HEK293 (cell line): ENCODE data around the gene CHID1.

Source experiments
- CTCF ChIP-seq: fragments of 450-650 bp; formaldehyde crosslinking; IDR thresholded peaks from 2 replicates; pipeline ENCODE4 v1.5.1; 2016; ENCODE audit warnings: missing biosample characterization, missing genetic modification characterization
- MEIS1 ChIP-seq: sonication (generic); formaldehyde crosslinking; IDR thresholded peaks from 2 replicates; pipeline ENCODE4 v1.8.1; 2022; ENCODE audit warnings: missing genetic modification reagents, mild to moderate bottlenecking, borderline replicate concordance
- ZBTB21 ChIP-seq: fragments of 450-650 bp; formaldehyde crosslinking; IDR thresholded peaks from 2 replicates; pipeline ENCODE4 v1.5.1; 2017; ENCODE audit warnings: missing biosample characterization, missing genetic modification characterization
- ZFP37 ChIP-seq: fragments of 450-650 bp; formaldehyde crosslinking; IDR thresholded peaks from 2 replicates; pipeline ENCODE4 v1.5.1; 2016; ENCODE audit warnings: missing biosample characterization, missing genetic modification characterization
- ZNF121 ChIP-seq: fragments of 450-650 bp; formaldehyde crosslinking; IDR thresholded peaks from 2 replicates; pipeline ENCODE4 v1.5.1; 2016; ENCODE audit warnings: missing biosample characterization, missing genetic modification characterization
- ZNF133 ChIP-seq: fragments of 450-650 bp; formaldehyde crosslinking; IDR thresholded peaks from 2 replicates; pipeline ENCODE4 v1.5.1; 2016; ENCODE audit warnings: missing biosample characterization, missing genetic modification characterization
- ZNF423 ChIP-seq: fragments of 450-650 bp; formaldehyde crosslinking; IDR thresholded peaks from 2 replicates; pipeline ENCODE4 v1.5.1; 2016; ENCODE audit warnings: missing biosample characterization, missing genetic modification characterization
- ZNF707 ChIP-seq: fragments of 450-650 bp; formaldehyde crosslinking; IDR thresholded peaks from 2 replicates; pipeline ENCODE4 v1.5.1; 2016; ENCODE audit warnings: missing biosample characterization, missing genetic modification characterization
- TF ChIP-seq, protein P1 (sequence below): fragments of 450-650 bp; formaldehyde crosslinking; IDR thresholded peaks from 2 replicates; pipeline ENCODE4 v1.5.1; 2016; ENCODE audit warnings: missing biosample characterization, missing genetic modification characterization

GRCh38 chr11:858053-858761, 52.4 kb downstream of the CHID1 start:
- TF ChIP-seq ZNF133: no peak
- TF ChIP-seq ZFP37: no peak
- no peak for TF ChIP-seq ZNF423 (tag by site-specific recombination)
- no peak for TF ChIP-seq ZNF121
- TF ChIP-seq ZNF707: no peak
- TF ChIP-seq CTCF (tag by site-specific recombination): no peak
- no peak for TF ChIP-seq ZBTB21
- TF ChIP-seq, protein P1, sequence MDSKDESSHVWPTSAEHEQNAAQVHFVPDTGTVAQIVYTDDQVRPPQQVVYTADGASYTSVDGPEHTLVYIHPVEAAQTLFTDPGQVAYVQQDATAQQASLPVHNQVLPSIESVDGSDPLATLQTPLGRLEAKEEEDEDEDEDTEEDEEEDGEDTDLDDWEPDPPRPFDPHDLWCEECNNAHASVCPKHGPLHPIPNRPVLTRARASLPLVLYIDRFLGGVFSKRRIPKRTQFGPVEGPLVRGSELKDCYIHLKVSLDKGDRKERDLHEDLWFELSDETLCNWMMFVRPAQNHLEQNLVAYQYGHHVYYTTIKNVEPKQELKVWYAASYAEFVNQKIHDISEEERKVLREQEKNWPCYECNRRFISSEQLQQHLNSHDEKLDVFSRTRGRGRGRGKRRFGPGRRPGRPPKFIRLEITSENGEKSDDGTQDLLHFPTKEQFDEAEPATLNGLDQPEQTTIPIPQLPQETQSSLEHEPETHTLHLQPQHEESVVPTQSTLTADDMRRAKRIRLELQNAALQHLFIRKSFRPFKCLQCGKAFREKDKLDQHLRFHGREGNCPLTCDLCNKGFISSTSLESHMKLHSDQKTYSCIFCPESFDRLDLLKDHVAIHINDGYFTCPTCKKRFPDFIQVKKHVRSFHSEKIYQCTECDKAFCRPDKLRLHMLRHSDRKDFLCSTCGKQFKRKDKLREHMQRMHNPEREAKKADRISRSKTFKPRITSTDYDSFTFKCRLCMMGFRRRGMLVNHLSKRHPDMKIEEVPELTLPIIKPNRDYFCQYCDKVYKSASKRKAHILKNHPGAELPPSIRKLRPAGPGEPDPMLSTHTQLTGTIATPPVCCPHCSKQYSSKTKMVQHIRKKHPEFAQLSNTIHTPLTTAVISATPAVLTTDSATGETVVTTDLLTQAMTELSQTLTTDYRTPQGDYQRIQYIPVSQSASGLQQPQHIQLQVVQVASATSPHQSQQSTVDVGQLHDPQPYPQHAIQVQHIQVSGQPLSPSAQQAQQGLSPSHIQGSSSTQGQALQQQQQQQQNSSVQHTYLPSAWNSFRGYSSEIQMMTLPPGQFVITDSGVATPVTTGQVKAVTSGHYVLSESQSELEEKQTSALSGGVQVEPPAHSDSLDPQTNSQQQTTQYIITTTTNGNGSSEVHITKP: no peak
- no peak for TF ChIP-seq MEIS1 (CRISPR knock-in tag)
